Activated CD8-positive, alpha-beta memory T cell treated with anti-CD3 and anti-CD28 coated beads, Interleukin-2, amount 50 U/mL, for 1 hour (primary cell): ENCODE data around the gene MYMK.
A peak's percentile ranks its signal among the peaks of the same experiment; 100 is the strongest.

ENCODE experiments used
- DNase-seq: peaks from one replicate; pipeline ENCODE4 v3.0.0-alpha.2; 2020; ENCODE audit errors: extremely low read depth

MYMK gene

GRCh38 chr9:133485531-133486260, 39.1 kb downstream of the MYMK start:
- DNase-seq: no peak

GRCh38 chr9:133484671-133485437, 39.9 kb downstream of the MYMK start:
- DNase-seq: no peak

GRCh38 chr9:133483611-133484010, 41.1 kb downstream of the MYMK start:
- DNase-seq: no peak

GRCh38 chr9:133478851-133479711, 45.7 kb downstream of the MYMK start, which contains the start of gene SLC2A6:
TSS of gene SLC2A6 (minus strand) at chr9:133479099. CDS start at chr9:133479059, 40 bp downstream.
- DNase-seq: peak; percentile 43

- no peak for DNase-seq
Measured at GRCh38 chr9:133477992-133478850, 46.5 kb downstream of the MYMK start.

GRCh38 chr9:133477461-133477860, 47.3 kb downstream of the MYMK start:
- no peak for DNase-seq

- DNase-seq: no peak
Measured at GRCh38 chr9:133476941-133477340, 47.8 kb downstream of the MYMK start.

GRCh38 chr9:133476036-133476931, 48.5 kb downstream of the MYMK start:
- DNase-seq: no peak

GRCh38 chr9:133475292-133476012, 49.3 kb downstream of the MYMK start:
- DNase-seq: no peak

- DNase-seq: no peak
Measured at GRCh38 chr9:133474853-133475252, 49.9 kb downstream of the MYMK start.

- DNase-seq: no peak
Measured at GRCh38 chr9:133474215-133474614, 50.5 kb downstream of the MYMK start.

- no peak for DNase-seq
Measured at GRCh38 chr9:133473743-133474142, 51.0 kb downstream of the MYMK start.

- no peak for DNase-seq
Measured at GRCh38 chr9:133472753-133473378, 51.9 kb downstream of the MYMK start.

- no peak for DNase-seq
Measured at GRCh38 chr9:133472277-133472645, 52.5 kb downstream of the MYMK start.

GRCh38 chr9:133471551-133472276, 53.0 kb downstream of the MYMK start:
- DNase-seq: no peak

- no peak for DNase-seq
Measured at GRCh38 chr9:133470988-133471387, 53.8 kb downstream of the MYMK start.

- DNase-seq: no peak
Measured at GRCh38 chr9:133470427-133470924, 54.3 kb downstream of the MYMK start.

GRCh38 chr9:133468777-133469421, 55.9 kb downstream of the MYMK start:
- no peak for DNase-seq
